Measurements from ENCODE around the gene CERS1.
"Not testable (repeated sequence)": the region's sequence is repeated elsewhere in the genome, so short reads cannot be mapped to it uniquely, and the experiment has no call there.

CERS1 gene

GRCh38 chr19:18919900-18920214 lies 23.9 kb upstream of the CERS1 start:
- no peak for DNase-seq (ENCODE audit: low read depth in 4 of 4, low spot score in 1 of 4)

- peak; percentile 90 to 97 (median 92) for DNase-seq (ENCODE audit: low read depth in 4 of 4, low spot score in 1 of 4)
Observed at GRCh38 chr19:18919086-18919899, 23.3 kb upstream of the CERS1 start, which contains the start of the genes COPE and DDX49. TSS of gene COPE (minus strand) at chr19:18919387. CDS start at chr19:18919348, 39 bp downstream. TSS of gene DDX49 (plus strand) at chr19:18919715. CDS start at chr19:18919742, 27 bp downstream.

- DNase-seq (ENCODE audit: low read depth in 4 of 4, low spot score in 1 of 4): not testable (repeated sequence)
Observed at GRCh38 chr19:18917593-18917992, 21.6 kb upstream of the CERS1 start.

GRCh38 chr19:18915639-18916038 lies 19.7 kb upstream of the CERS1 start:
- no peak for DNase-seq (ENCODE audit: low read depth in 4 of 4, low spot score in 1 of 4)

- no peak for DNase-seq (ENCODE audit: low read depth in 4 of 4, low spot score in 1 of 4)
Observed at GRCh38 chr19:18913466-18913865, 17.5 kb upstream of the CERS1 start.

GRCh38 chr19:18912933-18913332 lies 17.0 kb upstream of the CERS1 start:
- DNase-seq (ENCODE audit: low read depth in 4 of 4, low spot score in 1 of 4): no peak

- no peak for DNase-seq (ENCODE audit: low read depth in 4 of 4, low spot score in 1 of 4)
Observed at GRCh38 chr19:18910801-18911436, 15.0 kb upstream of the CERS1 start.

GRCh38 chr19:18910010-18910409 lies 14.1 kb upstream of the CERS1 start:
- DNase-seq (ENCODE audit: low read depth in 4 of 4, low spot score in 1 of 4): no peak

GRCh38 chr19:18908917-18909619 lies 13.1 kb upstream of the CERS1 start:
- no peak for DNase-seq (ENCODE audit: low read depth in 4 of 4, low spot score in 1 of 4)

GRCh38 chr19:18906605-18907519 lies 10.9 kb upstream of the CERS1 start:
- DNase-seq (ENCODE audit: low read depth in 4 of 4, low spot score in 1 of 4): no peak

GRCh38 chr19:18905513-18906236 lies 9.7 kb upstream of the CERS1 start:
- DNase-seq (ENCODE audit: low read depth in 4 of 4, low spot score in 1 of 4): no peak

- no peak for DNase-seq (ENCODE audit: low read depth in 4 of 4, low spot score in 1 of 4)
Observed at GRCh38 chr19:18905058-18905456, 9.1 kb upstream of the CERS1 start.

GRCh38 chr19:18904334-18905057 lies 8.5 kb upstream of the CERS1 start:
- no peak for DNase-seq (ENCODE audit: low read depth in 4 of 4, low spot score in 1 of 4)

GRCh38 chr19:18903156-18904037 lies 7.4 kb upstream of the CERS1 start:
- no peak for DNase-seq (ENCODE audit: low read depth in 4 of 4, low spot score in 1 of 4)

GRCh38 chr19:18902519-18902918 lies 6.6 kb upstream of the CERS1 start:
- DNase-seq (ENCODE audit: low read depth in 4 of 4, low spot score in 1 of 4): not testable (repeated sequence)

- no peak for DNase-seq (ENCODE audit: low read depth in 4 of 4, low spot score in 1 of 4)
Observed at GRCh38 chr19:18901491-18901890, 5.5 kb upstream of the CERS1 start.

- DNase-seq (ENCODE audit: low read depth in 4 of 4, low spot score in 1 of 4): no peak
Observed at GRCh38 chr19:18900700-18901481, 4.9 kb upstream of the CERS1 start.

Data from stimulated activated CD4-positive, alpha-beta T cell treated with anti-CD3 and anti-CD28 coated beads, Interleukin-1b, Interleukin-23, amount 100 ng/mL, for 24 hours (primary cell).